ENCODE measurements around the gene FLVCR2. TPM values are rescaled to one million over a fixed set of nuclear protein-coding genes. Genes with fewer than 3 reads are reported as not detected.

The FLVCR2 gene
- polyA plus RNA-seq, 3 donors: 13.2 to 36.6 (median 16.3) TPM

GRCh38 chr14:75568791-75569190, 9.6 kb upstream of the FLVCR2 start:
- DNase-seq: no peak
- Mint-ChIP-seq H3K27me3 (ENCODE audit: low read depth in 3 of 3) (peaks cover 3 to 10% (median 4%) of the 10 kb centered on the region in 3 donors), H3K9me3 (peaks cover 0 to 1% (median 0%) of the 10 kb centered on the region in 7 donors), H3K36me3 (no peaks in the 10 kb centered on the region), H3K27ac (peak overlapping the region in 2 of 7 donors; percentile 23 to 30), H3K4me3 (no peak overlapping the region), H3K4me1 (peaks cover 29% of the 10 kb centered on the region)
- Histone ChIP-seq H3K9ac (ENCODE audit: insufficient read depth, low read length, poor library complexity, severe bottlenecking) (no peak overlapping the region), H3K4me2 (replicated peaks; ENCODE audit: extremely low read depth, low read length, poor library complexity, severe bottlenecking) (no peak overlapping the region), H3K27ac (ENCODE audit: low read depth in 1 of 2, low read length in 2 of 2) (no peak overlapping the region), H3K36me3 (replicated peaks in 1 of 2; ENCODE audit: control insufficient read depth in 1 of 2, insufficient read depth in 2 of 2, low read length in 2 of 2) (no peaks in the 10 kb centered on the region), H2AFZ (ENCODE audit: insufficient read depth, low read depth, low read length, poor library complexity, severe bottlenecking) (no peak overlapping the region), H3K4me1 (ENCODE audit: control insufficient read depth in 1 of 2, insufficient read depth in 2 of 2, low read length in 2 of 2) (peaks cover 21% of the 10 kb centered on the region in 2 donors), H3K79me2 (ENCODE audit: insufficient read depth, low read length) (no peaks in the 10 kb centered on the region), H3K27me3 (ENCODE audit: control insufficient read depth in 2 of 2, insufficient read depth in 2 of 2, low read length in 2 of 2) (no peaks in the 10 kb centered on the region), H4K20me1 (ENCODE audit: insufficient read depth, low read length) (no peaks in the 10 kb centered on the region), H3K9me3 (replicated peaks in 1 of 2; ENCODE audit: control insufficient read depth in 1 of 2, insufficient read depth in 1 of 2, low read length in 2 of 2) (no peaks in the 10 kb centered on the region), H3K4me3 (replicated peaks in 1 of 3; ENCODE audit: low read depth in 2 of 3, low read length in 3 of 3) (no peak overlapping the region)
- TF ChIP-seq CTCF (IDR thresholded peaks at IDR 0.05): no peak
- WGBS (ENCODE audit: insufficient coverage): 100% methylated on average over 3 of the region's 6 CpGs
- intact Hi-C loops (cut with micrococcal nuclease): no loop called here

- intact Hi-C loops (cut with micrococcal nuclease): loop anchor here in 1 of 2 donors (10.0 kb wide), 1 partner anchor 414 kb away; the partner anchor contains the start of genes IFT43 and TGFB3
- peaks cover 3 to 13% (median 4%) of the 10 kb centered on the region in 3 donors for H3K27me3 Mint-ChIP-seq (ENCODE audit: low read depth in 3 of 3)
Observed at GRCh38 chr14:75570797-75571196, 7.6 kb upstream of the FLVCR2 start.

More at GRCh38 chr14:75570797-75571196, 7.6 kb upstream of the FLVCR2 start:
- Histone ChIP-seq H4K20me1 (ENCODE audit: insufficient read depth, low read length) (no peaks in the 10 kb centered on the region), H3K4me2 (replicated peaks; ENCODE audit: extremely low read depth, low read length, poor library complexity, severe bottlenecking) (no peak overlapping the region), H3K27ac (ENCODE audit: low read depth in 1 of 2, low read length in 2 of 2) (peak overlapping the region in 1 of 2 donors; percentile 42), H3K79me2 (ENCODE audit: insufficient read depth, low read length) (no peaks in the 10 kb centered on the region), H2AFZ (ENCODE audit: insufficient read depth, low read depth, low read length, poor library complexity, severe bottlenecking) (no peak overlapping the region), H3K36me3 (replicated peaks in 1 of 2; ENCODE audit: control insufficient read depth in 1 of 2, insufficient read depth in 2 of 2, low read length in 2 of 2) (no peaks in the 10 kb centered on the region), H3K27me3 (ENCODE audit: control insufficient read depth in 2 of 2, insufficient read depth in 2 of 2, low read length in 2 of 2) (no peaks in the 10 kb centered on the region), H3K9ac (ENCODE audit: insufficient read depth, low read length, poor library complexity, severe bottlenecking) (no peak overlapping the region), H3K4me3 (replicated peaks in 1 of 3; ENCODE audit: low read depth in 2 of 3, low read length in 3 of 3) (no peak overlapping the region), H3K9me3 (replicated peaks in 1 of 2; ENCODE audit: control insufficient read depth in 1 of 2, insufficient read depth in 1 of 2, low read length in 2 of 2) (no peaks in the 10 kb centered on the region), H3K4me1 (ENCODE audit: control insufficient read depth in 1 of 2, insufficient read depth in 2 of 2, low read length in 2 of 2) (peaks cover 13 to 16% of the 10 kb centered on the region in 2 donors)
- H3K9me3 Mint-ChIP-seq: peaks cover 0 to 4% (median 0%) of the 10 kb centered on the region in 7 donors
- no peak overlapping the region for H3K4me3 Mint-ChIP-seq
- WGBS (ENCODE audit: insufficient coverage): 0% methylated on average over 1 of the region's 2 CpGs
- peak; percentile 55 to 70 (median 67) for DNase-seq
- H3K4me1 Mint-ChIP-seq: peaks cover 23% of the 10 kb centered on the region
- peak overlapping the region; percentile 43 to 80 (median 66) for H3K27ac Mint-ChIP-seq
- H3K36me3 Mint-ChIP-seq: peaks cover 0 to 2% of the 10 kb centered on the region in 2 donors
- no peak for TF ChIP-seq CTCF (IDR thresholded peaks at IDR 0.05)

Measured in CD14-positive monocyte (primary cell).